Hepatocyte (in vitro differentiated cells): ENCODE measurements around the gene SERPINA5. TPM values are rescaled to one million over a fixed set of nuclear protein-coding genes. Genes with fewer than 3 reads are reported as not detected.

Source experiments
- DNase-seq: peaks from one replicate; pipeline ENCODE4 v3.0.0-alpha.2; 2016; ENCODE audit warnings: low spot score
- H2AFZ ChIP-seq: fragments of 200-600 bp; sonication (generic); 2 replicates; pipeline ENCODE4 v1.6.0; 2016; ENCODE audit warnings: antibody characterized with exemption, mild to moderate bottlenecking
- H3K27ac ChIP-seq: fragments of 200-600 bp; sonication (generic); 2 replicates; pipeline ENCODE4 v1.5.1; 2016; ENCODE audit warnings: mild to moderate bottlenecking
- H3K27me3 ChIP-seq: fragments of 200-600 bp; sonication (generic); 2 replicates; pipeline ENCODE4 v1.6.1; 2016
- H3K36me3 ChIP-seq: fragments of 200-600 bp; sonication (generic); replicated peaks from 2 replicates; pipeline ENCODE4 v1.5.1; 2016; ENCODE audit warnings: low read depth; ENCODE audit not compliant: insufficient read depth
- H3K4me1 ChIP-seq: fragments of 200-600 bp; sonication (generic); 2 replicates; pipeline ENCODE4 v1.5.1; 2016; ENCODE audit warnings: mild to moderate bottlenecking, moderate library complexity; ENCODE audit not compliant: insufficient read depth
- H3K4me2 ChIP-seq: fragments of 200-600 bp; sonication (generic); 2 replicates; pipeline ENCODE4 v1.6.0; 2016
- H3K4me3 ChIP-seq: fragments of 200-600 bp; sonication (generic); 2 replicates; pipeline ENCODE4 v1.5.1; 2016; ENCODE audit warnings: mild to moderate bottlenecking
- H3K79me2 ChIP-seq: fragments of 200-600 bp; sonication (generic); 2 replicates; pipeline ENCODE4 v1.6.0; 2017; ENCODE audit warnings: mild to moderate bottlenecking
- H3K9me2 ChIP-seq: fragments of 200-600 bp; sonication (generic); replicated peaks from 2 replicates; pipeline ENCODE4 v1.6.0; 2017; ENCODE audit warnings: mild to moderate bottlenecking; ENCODE audit not compliant: insufficient read depth
- H3K9me3 ChIP-seq: fragments of 200-600 bp; sonication (generic); 2 replicates; pipeline ENCODE4 v1.5.1; 2016; ENCODE audit warnings: low read depth, mild to moderate bottlenecking
- H4K20me1 ChIP-seq: fragments of 200-600 bp; sonication (generic); 2 replicates; pipeline ENCODE4 v1.6.0; 2016; ENCODE audit warnings: mild to moderate bottlenecking; ENCODE audit not compliant: insufficient read depth, poor library complexity, severe bottlenecking
- CTCF ChIP-seq: fragments of 200-600 bp; sonication (generic); IDR thresholded peaks from 2 replicates; pipeline ENCODE4 v1.5.1; 2016; ENCODE audit warnings: antibody characterized with exemption, mild to moderate bottlenecking; ENCODE audit not compliant: poor library complexity
- EZH2 ChIP-seq: fragments of 200-600 bp; sonication (generic); IDR thresholded peaks from 2 replicates; pipeline ENCODE4 v1.6.1; 2016; ENCODE audit warnings: antibody characterized with exemption, mild to moderate bottlenecking, borderline replicate concordance
- EZH2phosphoT487 ChIP-seq: fragments of 200-600 bp; sonication (generic); IDR thresholded peaks from one replicate; pipeline ENCODE4 v1.6.1; 2018; ENCODE audit warnings: antibody characterized with exemption, mild to moderate bottlenecking, low read depth, moderate library complexity; ENCODE audit not compliant: unreplicated experiment, severe bottlenecking
- WGBS: methylation state at CpG from one replicate; pipeline ENCODE4 v1.1.6; 2016; ENCODE audit warnings: low lambda C conversion rate; ENCODE audit errors: missing lambda C conversion rate; 5-methylcytosine and 5-hydroxymethylcytosine counted together
- polyA plus RNA-seq: library from polyadenylated mRNA; unstranded; fragments of >200 nt; fragmentation: Nextera tagmentation; extraction: Ambion mirVana; gene quantifications from 2 replicates; pipeline ENCODE4 v1.2.1, GENCODE V29; 2016
- total RNA-seq: library from RNA; depleted of rRNA; stranded (reverse); fragments of >200 nt; gene quantifications from 2 replicates; pipeline ENCODE4 v1.2.3, GENCODE V29; 2014

SERPINA5 gene
- total and polyA plus RNA-seq, 2 experiments from 2014 or later, result 88.8 to 98.7 TPM

GRCh38 chr14:94542811-94543440, 38.3 kb upstream of the SERPINA5 start:
- Histone ChIP-seq H3K4me3 (no peak overlapping the region), H2AFZ (no peak overlapping the region), H3K79me2 (no peaks in the 10 kb centered on the region), H3K4me2 (no peak overlapping the region), H3K9me2 (no peaks in the 10 kb centered on the region), H4K20me1 (no peaks in the 10 kb centered on the region), H3K36me3 (no peaks in the 10 kb centered on the region), H3K9me3 (no peaks in the 10 kb centered on the region), H3K27ac (no peak overlapping the region), H3K27me3 (no peaks in the 10 kb centered on the region), H3K4me1 (peaks cover 6% of the 10 kb centered on the region)
- no peak for TF ChIP-seq EZH2phosphoT487
- no peak for TF ChIP-seq CTCF
- TF ChIP-seq EZH2, result no peak
- WGBS, result 86% methylated on average over 9 of the region's 9 CpGs
- no peak for DNase-seq

- Histone ChIP-seq H3K4me1 (peaks cover 6% of the 10 kb centered on the region), H3K27me3 (no peaks in the 10 kb centered on the region), H3K9me2 (no peaks in the 10 kb centered on the region), H3K27ac (no peak overlapping the region), H2AFZ (no peak overlapping the region), H3K9me3 (no peaks in the 10 kb centered on the region), H3K79me2 (no peaks in the 10 kb centered on the region), H3K36me3 (no peaks in the 10 kb centered on the region), H4K20me1 (no peaks in the 10 kb centered on the region), H3K4me3 (no peak overlapping the region), H3K4me2 (no peak overlapping the region)
- DNase-seq, result no peak
- 79% methylated on average over 15 of the region's 15 CpGs for whole genome bisulfite sequencing
- TF ChIP-seq EZH2 (no peak), EZH2phosphoT487 (no peak), CTCF (no peak)
Observed at GRCh38 chr14:94543449-94544124, 37.6 kb upstream of the SERPINA5 start.

- Histone ChIP-seq H3K9me2 (no peaks in the 10 kb centered on the region), H3K79me2 (no peaks in the 10 kb centered on the region), H4K20me1 (no peaks in the 10 kb centered on the region), H3K27ac (no peak overlapping the region), H3K27me3 (no peaks in the 10 kb centered on the region), H2AFZ (no peak overlapping the region), H3K9me3 (no peaks in the 10 kb centered on the region), H3K36me3 (no peaks in the 10 kb centered on the region), H3K4me3 (no peak overlapping the region), H3K4me1 (peaks cover 6% of the 10 kb centered on the region), H3K4me2 (no peak overlapping the region)
- WGBS, result 67% methylated on average over 7 of the region's 7 CpGs
- TF ChIP-seq EZH2 (no peak), EZH2phosphoT487 (no peak), CTCF (no peak)
- DNase-seq, result no peak
Observed at GRCh38 chr14:94544726-94545125, 36.5 kb upstream of the SERPINA5 start.
